Stimulated activated CD4-positive, alpha-beta T cell treated with anti-CD3 and anti-CD28 coated beads, Interleukin-15, amount 100 ng/mL, for 1 hour (primary cell): ENCODE data around the gene SMG6.

Experiments used
- DNase-seq, 2 donors: peaks; one replicate each; pipeline ENCODE4 v3.0.0-alpha.2; 2020; ENCODE audit warnings: low read depth in 1 of 2, low spot score in 1 of 2

The SMG6 gene

GRCh38 chr17:2064147-2064489 is 239.5 kb downstream of the SMG6 start:
- no peak for DNase-seq

GRCh38 chr17:2063261-2064146 is 240.1 kb downstream of the SMG6 start:
- no peak for DNase-seq

- DNase-seq = no peak
These were observed 240.9 kb downstream of the SMG6 start for GRCh38 chr17:2062571-2063183.

GRCh38 chr17:2061441-2061958 is 242.1 kb downstream of the SMG6 start:
- DNase-seq = no peak

GRCh38 chr17:2060681-2061440 is 242.7 kb downstream of the SMG6 start:
- DNase-seq = no peak

- DNase-seq = no peak
These were observed 243.3 kb downstream of the SMG6 start for GRCh38 chr17:2060385-2060658.

GRCh38 chr17:2059547-2060384 is 243.8 kb downstream of the SMG6 start:
- no peak for DNase-seq

GRCh38 chr17:2058586-2059546 is 244.7 kb downstream of the SMG6 start:
- DNase-seq = peak in 1 of 2 donors; percentile 59

GRCh38 chr17:2057760-2058585 is 245.6 kb downstream of the SMG6 start:
- no peak for DNase-seq

GRCh38 chr17:2057175-2057759 is 246.3 kb downstream of the SMG6 start:
- DNase-seq = no peak

- DNase-seq = peak; percentile 32 to 46
These were observed 247.1 kb downstream of the SMG6 start for GRCh38 chr17:2056206-2057174.

- DNase-seq = no peak
These were observed 248.0 kb downstream of the SMG6 start for GRCh38 chr17:2055292-2056205.

GRCh38 chr17:2054512-2055291 is 248.9 kb downstream of the SMG6 start, which contains the start of gene HIC1:
Gene HIC1, plus strand, starts transcription at chr17:2055103. Its CDS starts 1,588 bp downstream, at chr17:2056691.
- peak; percentile 67 to 77 for DNase-seq

- no peak for DNase-seq
These were observed 249.4 kb downstream of the SMG6 start for GRCh38 chr17:2054262-2054511.

GRCh38 chr17:2053380-2054261 is 250.0 kb downstream of the SMG6 start:
- DNase-seq = peak; percentile 55 to 68
